IMR-90 (cell line): ENCODE results near the gene LRRFIP1. TPM values are rescaled to one million over a fixed set of nuclear protein-coding genes. Genes with fewer than 3 reads are reported as not detected.

Source experiments
- ATAC-seq: fragments of 200-7000 bp; cut with Tn5 transposase; 2 replicates; pipeline ENCODE4 v1.9.1; 2020; ENCODE audit warnings: low read depth, mild to moderate bottlenecking, moderate library complexity
- BruUV-seq: library from RNA; stranded (reverse); fragments of 400-500 nt; replicated peaks from 2 replicates; lab custom pipeline; 2021; lab: Mats Ljungman, UMichigan
- CTCF ChIA-PET: fragments of 300-600 bp; formaldehyde crosslinking; extraction: SDS; loops from one replicate; lab custom pipeline; 2021; ENCODE audit warnings: antibody characterized with exemption; lab: Yijun Ruan, JAX
- POLR2A ChIA-PET: fragments of 300-600 bp; sonication (Branson Sonifier 250); formaldehyde crosslinking; loops from one replicate; lab custom pipeline; 2022; ENCODE audit warnings: antibody characterized with exemption; ENCODE audit not compliant: unreplicated experiment; lab: Charles Lee
- DNase-seq: peaks from one replicate; pipeline ENCODE4 v3.0.0; 2013
- H2AFZ ChIP-seq: replicated peaks from 2 replicates; pipeline ENCODE3; 2013; ENCODE audit warnings: low read length, mild to moderate bottlenecking; ENCODE audit not compliant: poor library complexity
- H2AK5ac ChIP-seq: 2 replicates; pipeline ENCODE4 v1.6.1; 2013; ENCODE audit warnings: low read depth, low read length, inconsistent platforms
- H2AK9ac ChIP-seq: replicated peaks from 2 replicates; pipeline ENCODE3; 2013; ENCODE audit warnings: mild to moderate bottlenecking, low read depth, low read length, moderate library complexity; ENCODE audit not compliant: poor library complexity
- H2BK120ac ChIP-seq: 2 replicates; pipeline ENCODE4 v1.6.1; 2013; ENCODE audit warnings: low read depth, low read length, inconsistent platforms
- H2BK15ac ChIP-seq: 3 replicates; pipeline ENCODE4 v1.6.1; 2013; ENCODE audit warnings: low read depth, low read length, inconsistent platforms
- H2BK20ac ChIP-seq: 2 replicates; pipeline ENCODE4 v1.6.1; 2013; ENCODE audit warnings: low read depth, mild to moderate bottlenecking, inconsistent platforms, low read length, moderate library complexity
- H2BK5ac ChIP-seq: 2 replicates; pipeline ENCODE4 v1.6.1; 2013; ENCODE audit warnings: mild to moderate bottlenecking, low read depth, low read length, inconsistent platforms; ENCODE audit not compliant: poor library complexity, severe bottlenecking
- H3K14ac ChIP-seq: replicated peaks from 2 replicates; pipeline ENCODE4 v1.6.1; 2013; ENCODE audit warnings: low read depth, low read length, inconsistent platforms
- H3K18ac ChIP-seq: 2 replicates; pipeline ENCODE4 v1.6.1; 2013; ENCODE audit warnings: low read depth, low read length, control low read depth
- H3K23ac ChIP-seq: 2 replicates; pipeline ENCODE4 v1.6.1; 2013; ENCODE audit warnings: low read depth, low read length, inconsistent platforms
- H3K27ac ChIP-seq: 2 replicates; pipeline ENCODE4 v1.5.1; 2013; ENCODE audit warnings: mild to moderate bottlenecking, control low read depth, low read length; ENCODE audit not compliant: insufficient read depth
- H3K27me3 ChIP-seq: 2 replicates; pipeline ENCODE4 v1.6.1; 2013; ENCODE audit warnings: low read length; ENCODE audit not compliant: control insufficient read depth, insufficient read depth
- H3K36me3 ChIP-seq: 2 replicates; pipeline ENCODE4 v1.6.1; 2013; ENCODE audit warnings: low read length, mixed read lengths; ENCODE audit not compliant: control insufficient read depth, insufficient read depth
- H3K4ac ChIP-seq: 2 replicates; pipeline ENCODE4 v1.6.1; 2013; ENCODE audit warnings: low read depth, low read length, inconsistent platforms
- H3K4me1 ChIP-seq: 2 replicates; pipeline ENCODE4 v1.6.1; 2013; ENCODE audit warnings: low read length, mixed read lengths; ENCODE audit not compliant: control insufficient read depth, insufficient read depth
- H3K4me2 ChIP-seq: 2 replicates; pipeline ENCODE4 v1.6.1; 2013; ENCODE audit warnings: low read depth, mild to moderate bottlenecking, control low read depth, low read length, moderate library complexity
- H3K4me3 ChIP-seq: 2 replicates; pipeline ENCODE4 v1.5.1; 2013; ENCODE audit warnings: low read depth, mild to moderate bottlenecking, control low read depth, low read length, moderate library complexity; ENCODE audit not compliant: insufficient read depth
- H3K56ac ChIP-seq: 2 replicates; pipeline ENCODE4 v1.6.1; 2013; ENCODE audit warnings: low read length, inconsistent platforms; ENCODE audit not compliant: insufficient read depth; ENCODE audit errors: extremely low read depth
- H3K79me1 ChIP-seq, 2 experiments: 2 replicates each; pipeline ENCODE4 v1.6.1; 2013; ENCODE audit warnings: low read length in 2 of 2, inconsistent platforms in 1 of 2, low read depth in 1 of 2
- H3K9ac ChIP-seq: 2 replicates; pipeline ENCODE4 v1.6.1; 2013; ENCODE audit warnings: low read depth, low read length, control low read depth
- H3K9me1 ChIP-seq: 2 replicates; pipeline ENCODE4 v1.6.1; 2013; ENCODE audit warnings: low read length, inconsistent platforms; ENCODE audit not compliant: insufficient read depth
- H3K9me3 ChIP-seq: 2 replicates; pipeline ENCODE4 v1.6.1; 2013; ENCODE audit warnings: low read length; ENCODE audit not compliant: control insufficient read depth, insufficient read depth
- H4K20me1 ChIP-seq: 2 replicates; pipeline ENCODE4 v1.6.1; 2013; ENCODE audit warnings: low read length, inconsistent platforms; ENCODE audit not compliant: insufficient read depth
- H4K5ac ChIP-seq: 2 replicates; pipeline ENCODE4 v1.6.1; 2013; ENCODE audit warnings: mild to moderate bottlenecking, low read depth, low read length, control low read depth
- H4K8ac ChIP-seq, 2 experiments: 2 replicates each; pipeline ENCODE4 v1.6.1; 2013; ENCODE audit warnings: low read depth in 2 of 2, low read length in 2 of 2, control low read depth in 1 of 2, inconsistent platforms in 1 of 2
- H4K91ac ChIP-seq: 2 replicates; pipeline ENCODE4 v1.6.1; 2013; ENCODE audit warnings: low read depth, low read length, inconsistent platforms; ENCODE audit not compliant: insufficient read depth
- BHLHE40 ChIP-seq: fragments of 150-350 bp; IDR thresholded peaks from 2 replicates; pipeline ENCODE4 v1.6.1; 2016; ENCODE audit warnings: mild to moderate bottlenecking, low read depth, low read length
- CEBPB ChIP-seq: IDR thresholded peaks from 2 replicates; pipeline ENCODE4 v1.6.1; 2012; ENCODE audit warnings: low read depth, low read length, improper control_type of control experiment
- CHD1 ChIP-seq: IDR thresholded peaks from 2 replicates; pipeline ENCODE4 v1.6.1; 2012; ENCODE audit warnings: low read depth, low read length, improper control_type of control experiment
- FOS ChIP-seq: fragments of 150-350 bp; IDR thresholded peaks from 2 replicates; pipeline ENCODE4 v1.6.1; 2016; ENCODE audit warnings: low read depth, low read length
- MAFK ChIP-seq: IDR thresholded peaks from 2 replicates; pipeline ENCODE4 v1.6.1; 2012; ENCODE audit warnings: low read depth, low read length, improper control_type of control experiment
- MAZ ChIP-seq: IDR thresholded peaks from 2 replicates; pipeline ENCODE4 v1.6.1; 2012; ENCODE audit warnings: low read depth, mild to moderate bottlenecking, low read length, improper control_type of control experiment, moderate library complexity, borderline replicate concordance
- MXI1 ChIP-seq: IDR thresholded peaks from 2 replicates; pipeline ENCODE4 v1.6.1; 2012; ENCODE audit warnings: low read depth, mild to moderate bottlenecking, low read length, moderate library complexity, borderline replicate concordance
- NFE2L2 ChIP-seq: fragments of 150-350 bp; IDR thresholded peaks from 2 replicates; pipeline ENCODE4 v1.6.1; 2016; ENCODE audit warnings: low read depth, mild to moderate bottlenecking, low read length
- POLR2A ChIP-seq: IDR thresholded peaks from 2 replicates; pipeline ENCODE4 v1.6.1; 2012; ENCODE audit warnings: mild to moderate bottlenecking, low read depth, low read length
- RAD21 ChIP-seq: IDR thresholded peaks from 2 replicates; pipeline ENCODE4 v1.6.1; 2012; ENCODE audit warnings: low read length, improper control_type of control experiment
- RCOR1 ChIP-seq: IDR thresholded peaks from 2 replicates; pipeline ENCODE4 v1.6.1; 2012; ENCODE audit warnings: mild to moderate bottlenecking, low read length, improper control_type of control experiment; ENCODE audit not compliant: insufficient replicate concordance
- RFX5 ChIP-seq: IDR thresholded peaks from 2 replicates; pipeline ENCODE4 v1.8.0; 2012; ENCODE audit warnings: low read depth, mild to moderate bottlenecking, low read length, moderate library complexity
- SMC3 ChIP-seq: fragments of 150-350 bp; IDR thresholded peaks from 2 replicates; pipeline ENCODE4 v1.6.1; 2016; ENCODE audit warnings: low read depth, mild to moderate bottlenecking, antibody characterized with exemption, low read length, moderate library complexity
- WGBS, 2 experiments: methylation state at CpG; one replicate each; pipeline versions ENCODE4 v1.1.5 to v1.1.7; 2013; ENCODE audit warnings: missing lambda C conversion rate in 2 of 2; ENCODE audit not compliant: insufficient read length in 1 of 2; ENCODE audit errors: extremely low coverage in 2 of 2; 5-methylcytosine and 5-hydroxymethylcytosine counted together
- dilution Hi-C: fragments of 300-500 bp; cut with HindIII; formaldehyde crosslinking; loops from one replicate; pipeline ENCODE4 v1.14.3; 2018; ENCODE audit warnings: low sequenced_read_pairs; ENCODE audit not compliant: unreplicated experiment
- in situ Hi-C: fragments of 300-500 bp; cut with MboI; formaldehyde crosslinking; loops from 3 replicates; pipeline ENCODE4 v1.14.3; 2019; ENCODE audit warnings: low sequenced_read_pairs, inconsistent platforms, mixed read lengths
- intact Hi-C: fragments of 100-400 bp; cut with micrococcal nuclease; formaldehyde crosslinking; loops from 2 replicates; pipeline ENCODE4 v1.10.0; 2022
- polyA plus RNA-seq, 3 experiments: library from polyadenylated mRNA; depleted of rRNA; stranded (reverse); fragments of >200 nt; gene quantifications; 2 replicates each; pipeline ENCODE4 v1.2.3, GENCODE V29; 2012; ENCODE audit warnings: low replicate concordance in 1 of 3
- total RNA-seq: library from RNA; depleted of rRNA; stranded (reverse); fragments of >200 nt; gene quantifications from 2 replicates; pipeline ENCODE4 v1.2.3, GENCODE V29; 2012
- TF ChIP-seq, protein P1 (sequence below): conservative IDR thresholded peaks from 2 replicates; pipeline ENCODE4 v1.5.1; 2012; ENCODE audit warnings: mild to moderate bottlenecking, low read depth, low read length, improper control_type of control experiment
- TF ChIP-seq, protein P2 (sequence below): fragments of 150-350 bp; IDR thresholded peaks from 2 replicates; pipeline ENCODE4 v1.6.1; 2017; ENCODE audit warnings: mild to moderate bottlenecking, antibody characterized with exemption, low read length, low read depth
- TF ChIP-seq, protein P3 (sequence below): fragments of 150-350 bp; IDR thresholded peaks from 2 replicates; pipeline ENCODE4 v1.6.1; 2016; ENCODE audit warnings: low read depth, mild to moderate bottlenecking, low read length, moderate library complexity, borderline replicate concordance

LRRFIP1 gene
- total and polyA plus RNA-seq, 2 of the 4 experiments (the other 2 are of a cell fraction): 52.2 to 54.4 TPM

DNA sequence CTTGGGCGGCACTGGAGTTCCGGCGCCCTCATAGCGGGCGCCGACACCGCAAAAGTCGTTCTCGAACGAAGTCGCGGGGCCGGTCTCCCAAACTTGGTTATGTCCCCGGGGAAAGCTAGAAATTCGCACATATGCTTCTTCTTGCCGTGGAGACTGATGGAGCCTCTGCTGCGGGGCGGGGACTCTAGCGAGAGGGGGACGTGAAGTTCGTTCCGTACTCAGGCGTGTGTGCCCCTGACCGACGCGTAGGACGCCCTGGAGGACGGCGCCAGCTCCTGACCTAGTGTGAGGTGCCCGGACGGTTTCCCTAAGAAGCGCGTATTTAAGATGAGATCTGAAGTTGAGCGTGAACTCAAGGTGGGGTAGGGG lies 171.7 kb downstream of the LRRFIP1 start:
- Histone ChIP-seq H3K36me3 (no peaks in the 10 kb centered on the region), H3K9ac (no peak overlapping the region), H3K9me1 (no peaks in the 10 kb centered on the region), H4K5ac (no peak overlapping the region), H2AK9ac (no peak overlapping the region), H3K4me2 (no peak overlapping the region), H4K20me1 (no peaks in the 10 kb centered on the region), H2AK5ac (no peak overlapping the region), H3K4me3 (no peak overlapping the region), H4K91ac (no peak overlapping the region), H3K27me3 (no peaks in the 10 kb centered on the region), H3K4me1 (no peaks in the 10 kb centered on the region), H2BK20ac (no peak overlapping the region), H3K23ac (no peak overlapping the region), H4K8ac (no peak overlapping the region), H2AFZ (no peak overlapping the region), H3K56ac (no peak overlapping the region), H3K9me3 (no peaks in the 10 kb centered on the region), H3K79me1 (no peaks in the 10 kb centered on the region), H3K14ac (no peak overlapping the region), H2BK15ac (no peak overlapping the region), H3K18ac (no peak overlapping the region), H2BK120ac (no peak overlapping the region), H3K4ac (no peak overlapping the region), H3K27ac (no peak overlapping the region), H2BK5ac (no peak overlapping the region)
- in situ Hi-C loops: no loop called here
- 93% methylated on average over 26 of the region's 34 CpGs; no CpG with 5 or more reads in 1 of the 2 experiments for WGBS, 2 experiments
- intact Hi-C loops: no loop called here
- no peak for ATAC-seq
- BruUV-seq: no TSS peak
- DNase-seq: no peak
- CTCF ChIA-PET: no interaction called here
- POLR2A ChIA-PET: no interaction called here
- TF ChIP-seq FOS (no peak), BHLHE40 (no peak), RCOR1 (no peak), CEBPB (no peak), RFX5 (no peak), SMC3 (no peak), POLR2A (no peak), NFE2L2 (no peak), RAD21 (no peak), MAFK (no peak), CHD1 (no peak), MXI1 (no peak), MAZ (no peak)
- TF ChIP-seq, protein P1, sequence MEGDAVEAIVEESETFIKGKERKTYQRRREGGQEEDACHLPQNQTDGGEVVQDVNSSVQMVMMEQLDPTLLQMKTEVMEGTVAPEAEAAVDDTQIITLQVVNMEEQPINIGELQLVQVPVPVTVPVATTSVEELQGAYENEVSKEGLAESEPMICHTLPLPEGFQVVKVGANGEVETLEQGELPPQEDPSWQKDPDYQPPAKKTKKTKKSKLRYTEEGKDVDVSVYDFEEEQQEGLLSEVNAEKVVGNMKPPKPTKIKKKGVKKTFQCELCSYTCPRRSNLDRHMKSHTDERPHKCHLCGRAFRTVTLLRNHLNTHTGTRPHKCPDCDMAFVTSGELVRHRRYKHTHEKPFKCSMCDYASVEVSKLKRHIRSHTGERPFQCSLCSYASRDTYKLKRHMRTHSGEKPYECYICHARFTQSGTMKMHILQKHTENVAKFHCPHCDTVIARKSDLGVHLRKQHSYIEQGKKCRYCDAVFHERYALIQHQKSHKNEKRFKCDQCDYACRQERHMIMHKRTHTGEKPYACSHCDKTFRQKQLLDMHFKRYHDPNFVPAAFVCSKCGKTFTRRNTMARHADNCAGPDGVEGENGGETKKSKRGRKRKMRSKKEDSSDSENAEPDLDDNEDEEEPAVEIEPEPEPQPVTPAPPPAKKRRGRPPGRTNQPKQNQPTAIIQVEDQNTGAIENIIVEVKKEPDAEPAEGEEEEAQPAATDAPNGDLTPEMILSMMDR: no peak
- TF ChIP-seq, protein P2, sequence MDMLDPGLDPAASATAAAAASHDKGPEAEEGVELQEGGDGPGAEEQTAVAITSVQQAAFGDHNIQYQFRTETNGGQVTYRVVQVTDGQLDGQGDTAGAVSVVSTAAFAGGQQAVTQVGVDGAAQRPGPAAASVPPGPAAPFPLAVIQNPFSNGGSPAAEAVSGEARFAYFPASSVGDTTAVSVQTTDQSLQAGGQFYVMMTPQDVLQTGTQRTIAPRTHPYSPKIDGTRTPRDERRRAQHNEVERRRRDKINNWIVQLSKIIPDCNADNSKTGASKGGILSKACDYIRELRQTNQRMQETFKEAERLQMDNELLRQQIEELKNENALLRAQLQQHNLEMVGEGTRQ: no peak
- TF ChIP-seq, protein P3, sequence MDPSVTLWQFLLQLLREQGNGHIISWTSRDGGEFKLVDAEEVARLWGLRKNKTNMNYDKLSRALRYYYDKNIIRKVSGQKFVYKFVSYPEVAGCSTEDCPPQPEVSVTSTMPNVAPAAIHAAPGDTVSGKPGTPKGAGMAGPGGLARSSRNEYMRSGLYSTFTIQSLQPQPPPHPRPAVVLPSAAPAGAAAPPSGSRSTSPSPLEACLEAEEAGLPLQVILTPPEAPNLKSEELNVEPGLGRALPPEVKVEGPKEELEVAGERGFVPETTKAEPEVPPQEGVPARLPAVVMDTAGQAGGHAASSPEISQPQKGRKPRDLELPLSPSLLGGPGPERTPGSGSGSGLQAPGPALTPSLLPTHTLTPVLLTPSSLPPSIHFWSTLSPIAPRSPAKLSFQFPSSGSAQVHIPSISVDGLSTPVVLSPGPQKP: no peak
- dilution Hi-C loops: no loop called here
